ENCODE data around the gene PPP1R13B.
A peak's percentile ranks its signal among the peaks of the same experiment; 100 is the strongest.

The PPP1R13B gene

GRCh38 chr14:103744621-103745395 is 102.6 kb downstream of the PPP1R13B start:
- DNase-seq (ENCODE audit: low spot score): no peak

GRCh38 chr14:103743691-103744090 is 103.7 kb downstream of the PPP1R13B start:
- DNase-seq (ENCODE audit: low spot score): no peak

DNA sequence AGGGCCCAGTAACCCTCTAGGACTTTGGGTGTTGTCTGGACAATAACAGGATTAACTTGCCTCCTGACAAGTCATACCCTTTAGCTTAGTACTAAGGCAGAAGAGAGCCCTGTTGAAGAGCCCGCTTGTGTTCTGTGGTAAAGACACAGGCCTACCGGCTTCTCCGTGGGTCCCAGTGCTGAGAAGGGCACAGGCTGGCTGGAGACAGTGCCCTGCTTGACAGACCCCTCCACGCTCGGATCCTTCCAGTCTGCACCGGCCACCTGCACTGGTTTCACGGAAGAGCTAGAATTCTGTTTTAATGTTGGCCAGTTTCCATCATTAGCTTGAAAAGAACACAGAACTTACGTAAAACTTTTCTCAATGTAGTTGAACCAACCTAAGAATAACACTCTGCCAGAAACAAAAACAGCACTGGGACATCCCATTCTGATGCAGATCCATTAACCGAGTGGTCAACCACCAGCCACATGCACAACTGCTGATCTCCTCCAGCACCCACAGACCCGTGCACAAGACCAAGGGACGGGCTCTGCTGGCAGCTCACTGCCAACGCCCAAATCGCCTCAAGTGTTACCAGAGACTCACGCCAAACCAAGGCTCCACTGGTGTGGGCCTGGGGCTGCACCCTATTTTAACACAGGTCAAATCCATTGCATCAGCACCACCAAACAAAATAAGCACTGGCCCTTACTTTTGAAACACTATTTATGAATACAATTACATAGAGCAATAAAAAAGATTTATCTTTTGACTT is 104.7 kb downstream of the PPP1R13B start:
- DNase-seq (ENCODE audit: low spot score): no peak

GRCh38 chr14:103741876-103742275 is 105.5 kb downstream of the PPP1R13B start:
- DNase-seq (ENCODE audit: low spot score): no peak

DNA sequence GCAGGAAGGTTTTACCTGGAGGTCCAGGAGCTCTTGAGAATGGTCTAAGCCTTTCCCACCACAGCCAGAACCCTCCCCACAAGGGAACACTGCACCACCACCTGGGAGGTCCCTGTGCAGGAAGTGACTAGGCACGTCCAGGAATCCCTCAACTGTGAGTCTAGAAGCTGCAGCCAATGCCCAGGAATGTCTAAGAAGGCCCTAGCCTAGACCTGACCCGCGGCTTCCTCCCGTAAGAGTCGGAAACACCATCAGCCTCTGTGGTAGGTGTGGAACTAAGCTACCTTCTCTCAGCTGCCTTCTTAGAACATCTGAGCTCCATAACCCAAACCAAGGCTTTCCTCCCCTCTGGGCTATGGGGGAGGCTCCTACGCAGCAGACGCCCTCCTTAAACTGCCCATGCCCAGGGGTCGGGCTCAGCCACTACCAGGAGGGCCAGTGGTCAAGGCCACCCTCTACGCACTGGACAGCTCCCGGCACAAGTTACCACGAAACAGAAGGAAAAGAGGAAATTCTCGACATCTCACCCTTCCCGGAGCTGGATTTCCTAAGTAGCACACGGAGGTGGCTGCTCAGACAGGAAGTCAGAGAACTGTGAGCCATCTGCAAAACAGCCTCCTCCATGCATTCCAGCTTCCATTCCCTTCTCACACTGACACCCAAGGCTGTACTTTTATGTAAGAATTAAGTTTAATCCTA is 106.2 kb downstream of the PPP1R13B start:
- peak; percentile 42 for DNase-seq (ENCODE audit: low spot score)

- DNase-seq (ENCODE audit: low spot score): no peak
Measured at GRCh38 chr14:103739793-103740501, 107.4 kb downstream of the PPP1R13B start.

- DNase-seq (ENCODE audit: low spot score): no peak
Measured at GRCh38 chr14:103739466-103739792, 107.9 kb downstream of the PPP1R13B start.

GRCh38 chr14:103738701-103739451 is 108.5 kb downstream of the PPP1R13B start:
- DNase-seq (ENCODE audit: low spot score): no peak

DNA sequence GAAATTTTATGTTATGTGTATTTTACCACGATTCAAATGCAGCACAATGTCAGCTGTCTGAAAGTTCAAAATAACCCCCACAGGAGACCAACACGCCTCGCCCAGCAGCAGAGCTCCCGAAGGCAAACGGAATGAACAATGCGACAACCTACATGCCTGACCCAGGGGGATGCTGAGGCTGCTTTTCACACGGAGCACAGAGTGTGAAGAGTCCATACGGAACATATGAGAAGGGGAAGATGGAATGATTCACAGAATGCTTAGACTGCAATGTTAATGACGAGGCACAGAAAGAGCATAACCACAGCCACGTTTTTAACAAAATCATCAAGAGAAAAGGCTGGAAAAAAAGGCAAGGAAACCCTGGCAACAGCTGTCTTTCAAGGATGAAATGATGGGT is 109.2 kb downstream of the PPP1R13B start:
- DNase-seq (ENCODE audit: low spot score): no peak

- no peak for DNase-seq (ENCODE audit: low spot score)
Measured at GRCh38 chr14:103737432-103738045, 109.8 kb downstream of the PPP1R13B start.

DNA sequence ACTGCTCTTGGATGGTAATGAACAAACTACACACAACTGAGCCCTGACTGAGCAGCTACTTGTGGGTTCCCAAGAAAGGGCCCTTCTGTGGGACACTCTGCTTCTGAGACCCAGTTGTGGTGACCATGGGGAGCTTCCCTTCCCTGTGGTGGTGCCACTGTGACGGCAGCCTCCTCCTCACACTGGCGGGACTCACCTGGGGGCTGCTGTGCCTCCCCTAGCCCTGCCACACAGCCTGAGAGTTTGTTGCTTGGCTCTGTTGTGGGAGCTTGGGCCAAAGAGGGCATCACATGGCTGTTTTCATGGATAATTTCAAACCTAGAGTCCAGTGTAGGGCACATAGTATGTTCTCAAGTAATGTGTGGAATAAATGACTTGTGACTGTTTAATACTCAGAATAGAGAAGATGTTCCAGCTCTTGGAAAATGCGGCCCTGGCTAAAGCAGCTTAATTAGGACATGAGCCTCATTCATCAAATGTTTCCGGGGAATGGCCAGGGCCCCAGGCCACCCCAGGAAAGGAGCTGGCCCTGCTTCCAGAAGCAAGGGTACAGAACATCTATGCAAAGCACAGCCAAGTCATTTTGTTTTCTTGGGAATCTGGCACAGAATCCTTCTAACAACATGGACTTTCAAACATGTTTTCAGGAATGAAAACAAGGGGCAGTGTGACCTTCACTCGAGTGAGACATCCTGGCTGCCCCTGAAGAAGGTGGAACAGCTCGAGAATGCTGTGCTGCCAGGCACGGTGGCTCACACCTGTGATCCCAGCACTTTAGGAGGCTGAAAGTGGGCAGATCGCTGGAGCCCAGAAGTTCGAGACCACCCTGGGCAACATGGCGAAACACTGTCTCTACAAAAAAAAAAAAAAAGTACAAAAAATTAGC is 110.6 kb downstream of the PPP1R13B start:
- DNase-seq (ENCODE audit: low spot score): no peak

DNA sequence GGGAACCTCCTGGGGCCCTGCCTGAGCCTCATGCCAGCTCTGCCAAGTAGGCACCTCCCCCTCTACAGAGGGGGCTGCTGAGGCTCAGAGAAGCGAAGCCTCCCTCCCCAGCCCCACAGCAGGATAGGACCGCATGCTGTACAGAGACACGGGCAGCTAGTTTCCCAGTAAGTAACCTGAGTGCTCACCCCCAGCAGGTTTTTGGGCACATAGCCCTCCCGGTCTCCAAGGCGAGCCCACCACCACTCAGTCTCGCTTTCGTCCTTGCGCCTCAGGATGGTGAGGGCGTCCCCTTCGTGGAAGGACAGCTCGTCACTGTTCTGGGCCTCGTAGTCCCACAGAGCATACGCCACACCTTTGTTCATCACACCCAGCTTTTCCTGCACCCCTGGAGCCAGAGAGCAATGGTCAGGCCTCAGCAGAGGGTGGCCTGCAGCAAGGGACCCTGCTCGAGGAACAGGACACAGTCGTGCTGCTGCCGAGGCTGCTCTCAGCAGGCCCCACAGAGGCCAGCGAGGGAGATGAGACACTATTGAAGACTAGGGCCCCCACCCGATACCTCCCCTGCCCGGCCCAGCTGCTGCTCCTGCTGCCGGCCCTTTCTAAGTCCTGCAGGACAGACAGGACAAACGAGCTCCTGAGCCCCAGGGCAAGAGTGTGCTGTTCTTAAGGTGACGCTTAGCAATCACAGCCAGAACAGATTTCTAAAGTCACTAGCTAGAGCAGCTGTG is 111.4 kb downstream of the PPP1R13B start:
- DNase-seq (ENCODE audit: low spot score): no peak

DNA sequence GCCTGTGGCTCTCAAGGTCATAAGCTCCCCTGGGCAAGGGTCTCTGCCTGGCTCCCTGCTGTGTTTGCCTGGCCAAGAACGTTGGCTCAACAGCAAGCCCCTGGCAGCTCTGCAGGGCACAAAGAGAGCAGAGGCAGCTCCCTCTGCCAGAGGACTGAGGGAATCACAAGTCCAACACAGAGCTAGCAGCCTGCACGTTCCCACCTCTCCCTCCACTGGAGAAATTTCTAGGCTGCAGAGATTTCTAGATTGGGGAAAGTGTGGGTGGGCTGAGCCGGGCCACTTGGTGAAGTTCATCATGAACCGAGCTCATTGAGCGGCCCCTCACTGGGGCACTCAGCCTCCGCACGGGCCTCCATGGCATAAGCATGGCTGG is 111.9 kb downstream of the PPP1R13B start:
- DNase-seq (ENCODE audit: low spot score): no peak

- DNase-seq (ENCODE audit: low spot score): no peak
Measured at GRCh38 chr14:103735022-103735421, 112.4 kb downstream of the PPP1R13B start.

DNA sequence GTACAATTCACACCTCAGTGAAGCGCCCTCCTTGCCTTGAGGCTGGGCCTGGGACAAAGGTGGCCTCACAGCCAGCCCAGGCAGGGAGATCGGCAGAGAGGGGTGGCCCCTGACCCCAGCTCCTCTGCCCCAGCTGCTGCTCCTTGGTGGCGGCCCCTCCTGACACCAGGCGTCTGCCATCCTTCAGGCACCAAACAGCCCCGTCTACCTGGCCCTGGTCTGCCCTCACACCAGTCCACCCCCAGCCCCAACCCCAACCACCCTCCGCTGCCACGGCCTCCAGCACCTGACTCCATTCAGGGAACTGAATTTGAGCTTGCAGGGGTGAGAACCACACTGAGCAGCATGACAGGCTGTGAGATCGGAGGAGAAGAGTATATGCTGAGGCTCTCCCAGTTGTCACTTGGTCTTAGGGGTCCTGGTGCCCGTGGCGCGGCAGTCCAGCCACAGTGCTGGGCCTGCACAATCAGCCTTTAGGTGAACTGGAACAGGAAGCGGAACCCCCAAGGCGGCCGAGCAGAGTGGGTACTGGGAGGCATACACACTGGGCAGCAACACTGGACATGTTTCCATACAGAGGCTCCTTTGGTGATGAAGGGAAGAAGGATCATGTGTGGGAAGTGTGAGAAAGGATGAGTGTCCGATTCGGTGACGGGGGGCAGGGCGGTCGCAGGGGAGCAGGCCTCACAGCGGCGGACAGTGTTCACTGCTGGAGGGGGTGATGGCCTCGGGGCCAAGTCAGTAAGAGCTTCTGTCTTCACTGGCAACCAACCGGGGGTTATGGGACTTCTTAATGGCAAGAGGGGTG is 113.1 kb downstream of the PPP1R13B start:
- DNase-seq (ENCODE audit: low spot score): no peak

- DNase-seq (ENCODE audit: low spot score): peak; percentile 60
Measured at GRCh38 chr14:103733651-103734050, 113.7 kb downstream of the PPP1R13B start.

- DNase-seq (ENCODE audit: low spot score): no peak
Measured at GRCh38 chr14:103732868-103733620, 114.3 kb downstream of the PPP1R13B start.
